Effector CD4-positive, alpha-beta T cell (primary cell): Measurements from ENCODE around the gene DHX36.

Source experiments
- DNase-seq: peaks from one replicate; pipeline ENCODE4 v3.0.0-alpha.2; 2020

Gene DHX36

GRCh38 chr3:154285221-154285620 lies 39.1 kb downstream of the DHX36 start:
- no peak for DNase-seq

- no peak for DNase-seq
These were observed 44.1 kb downstream of the DHX36 start for GRCh38 chr3:154280161-154280560.

GRCh38 chr3:154275965-154276364 lies 48.3 kb downstream of the DHX36 start:
- no peak for DNase-seq

GRCh38 chr3:154275292-154275691 lies 49.0 kb downstream of the DHX36 start:
- DNase-seq: no peak

GRCh38 chr3:154274348-154274747 lies 49.9 kb downstream of the DHX36 start:
- no peak for DNase-seq

GRCh38 chr3:154273381-154273780 lies 50.9 kb downstream of the DHX36 start:
- no peak for DNase-seq

GRCh38 chr3:154254527-154254926 lies 69.8 kb downstream of the DHX36 start:
- DNase-seq: no peak

GRCh38 chr3:154252759-154253638 lies 71.3 kb downstream of the DHX36 start:
- peak; percentile 50 for DNase-seq

GRCh38 chr3:154251610-154252009 lies 72.7 kb downstream of the DHX36 start:
- no peak for DNase-seq

GRCh38 chr3:154250291-154250690 lies 74.0 kb downstream of the DHX36 start:
- DNase-seq: no peak

GRCh38 chr3:154247806-154248415 lies 76.4 kb downstream of the DHX36 start:
- DNase-seq: no peak

GRCh38 chr3:154244644-154245043 lies 79.6 kb downstream of the DHX36 start:
- DNase-seq: no peak

GRCh38 chr3:154243353-154243752 lies 80.9 kb downstream of the DHX36 start:
- DNase-seq: no peak

- DNase-seq: no peak
These were observed 81.5 kb downstream of the DHX36 start for GRCh38 chr3:154242766-154243165.

GRCh38 chr3:154241496-154241895 lies 82.8 kb downstream of the DHX36 start:
- no peak for DNase-seq

GRCh38 chr3:154240235-154240634 lies 84.1 kb downstream of the DHX36 start:
- no peak for DNase-seq

- DNase-seq: no peak
These were observed 88.0 kb downstream of the DHX36 start for GRCh38 chr3:154236331-154236730.

GRCh38 chr3:154235330-154235729 lies 89.0 kb downstream of the DHX36 start:
- no peak for DNase-seq

GRCh38 chr3:154229217-154229590 lies 95.1 kb downstream of the DHX36 start:
- no peak for DNase-seq

- DNase-seq: no peak
These were observed 95.6 kb downstream of the DHX36 start for GRCh38 chr3:154228561-154229216.

- DNase-seq: no peak
These were observed 96.8 kb downstream of the DHX36 start for GRCh38 chr3:154227531-154227930.

GRCh38 chr3:154225536-154225935 lies 98.8 kb downstream of the DHX36 start:
- no peak for DNase-seq

GRCh38 chr3:154224866-154225265 lies 99.4 kb downstream of the DHX36 start:
- DNase-seq: no peak

GRCh38 chr3:154224366-154224765 lies 99.9 kb downstream of the DHX36 start:
- DNase-seq: no peak
